GM18498 (cell line): ENCODE data around the gene SLAMF1.
A peak's percentile ranks its signal among the peaks of the same experiment; 100 is the strongest.
"Not testable (repeated sequence)": the region's sequence is repeated elsewhere in the genome, so short reads cannot be mapped to it uniquely, and the experiment has no call there.

Experiments
- ATAC-seq: cut with Tn5 transposase; IDR thresholded peaks from one replicate; pipeline ENCODE4 v1.9.1; 2021; ENCODE audit warnings: mild to moderate bottlenecking, moderate library complexity; ENCODE audit not compliant: unreplicated experiment

SLAMF1 gene

DNA sequence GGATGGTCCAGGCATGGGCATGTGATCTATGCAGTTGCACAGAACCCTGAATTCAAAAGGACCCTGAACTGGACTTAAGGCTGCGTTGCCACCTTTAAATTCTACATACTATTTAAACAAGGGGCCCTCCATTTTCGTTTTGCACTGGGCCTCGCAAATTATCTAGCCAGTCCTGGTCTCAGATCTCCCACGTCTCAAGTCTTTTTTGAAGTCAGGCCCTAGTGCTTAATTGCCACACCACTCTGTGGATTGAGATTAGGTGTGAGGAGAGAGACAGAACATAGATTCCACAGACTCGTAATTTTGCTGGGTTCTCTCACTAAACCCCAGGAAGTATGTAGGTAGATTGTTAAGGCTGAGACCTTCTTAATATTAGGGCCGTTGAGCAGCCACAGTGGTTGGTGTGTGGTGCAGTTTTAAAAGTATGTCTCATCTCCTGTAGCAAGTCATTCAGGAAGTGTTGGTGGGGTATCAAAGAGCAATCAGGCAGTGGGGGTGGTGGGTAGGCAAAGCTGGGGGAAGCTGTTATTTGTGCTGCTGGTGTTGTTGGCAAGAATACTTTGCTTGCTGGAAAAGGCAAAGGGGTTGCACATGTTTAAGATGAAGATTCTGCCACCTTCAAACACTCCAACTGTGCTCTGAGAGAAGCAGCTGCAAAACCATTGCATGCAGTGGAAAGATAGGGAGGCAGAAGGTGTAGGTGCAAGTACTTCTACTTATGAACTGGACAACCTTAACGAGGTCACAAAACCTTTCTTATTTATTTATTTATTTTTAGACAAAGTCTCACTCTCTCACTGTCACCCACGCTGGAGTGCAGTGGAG lies 78.8 kb downstream of the SLAMF1 start:
- peak; percentile 52 for ATAC-seq

DNA sequence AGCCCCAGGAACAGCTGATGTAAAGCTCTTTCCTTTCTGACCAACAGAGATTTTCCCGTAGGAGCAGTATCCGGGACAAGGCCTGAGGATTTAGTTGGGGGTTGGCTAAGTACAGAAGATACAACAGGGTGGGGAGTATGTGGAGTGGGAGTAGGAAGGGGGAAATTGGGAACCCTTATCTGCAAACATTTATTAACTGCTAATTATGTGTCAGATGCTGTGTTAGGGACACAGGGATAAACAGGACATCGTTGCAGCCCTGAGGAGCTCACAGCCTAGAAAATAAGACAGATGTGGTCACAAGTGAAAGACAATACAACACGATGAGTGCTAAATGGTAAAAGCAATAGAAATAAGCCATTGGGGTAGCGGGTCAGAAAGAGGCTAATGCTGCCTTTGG lies 79.5 kb downstream of the SLAMF1 start:
- no peak for ATAC-seq

DNA sequence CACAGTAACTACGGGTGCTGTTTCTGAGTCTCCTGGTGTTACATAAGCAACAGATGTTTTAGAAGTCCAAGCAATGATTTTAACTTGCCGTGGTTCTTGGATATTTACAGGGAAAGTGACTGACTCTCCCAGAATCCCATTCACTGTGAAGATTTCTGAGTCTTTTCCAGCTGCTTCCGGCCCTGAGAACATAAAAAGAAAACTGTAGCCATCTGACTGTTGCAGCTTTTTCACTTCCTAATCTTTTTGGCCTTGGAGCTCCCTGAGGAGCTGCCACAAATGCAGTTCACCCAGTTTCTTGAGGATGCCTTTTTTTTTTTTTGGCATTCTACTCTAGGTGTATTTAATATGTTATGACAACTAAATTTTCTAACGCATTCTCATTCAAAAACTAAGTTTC lies 81.3 kb downstream of the SLAMF1 start:
- ATAC-seq, result no peak

DNA sequence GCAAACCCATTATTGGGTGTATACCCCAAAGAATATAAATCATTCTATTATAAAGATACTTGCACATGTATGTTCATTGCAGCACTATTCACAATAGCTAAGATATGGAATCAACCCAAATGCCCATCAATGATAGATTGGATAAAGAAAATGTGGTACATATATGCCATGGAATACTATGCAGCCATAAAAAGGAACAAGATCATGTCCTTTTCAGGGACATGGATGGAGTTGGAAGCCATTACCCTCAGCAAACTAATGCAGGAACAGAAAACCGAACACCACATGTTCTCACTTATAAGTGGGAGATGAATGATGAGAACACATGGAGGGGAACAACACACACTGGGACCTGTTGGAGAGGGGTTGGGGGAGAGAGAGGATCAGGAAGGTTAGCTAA lies 83.6 kb downstream of the SLAMF1 start:
- not testable (repeated sequence) for ATAC-seq

DNA sequence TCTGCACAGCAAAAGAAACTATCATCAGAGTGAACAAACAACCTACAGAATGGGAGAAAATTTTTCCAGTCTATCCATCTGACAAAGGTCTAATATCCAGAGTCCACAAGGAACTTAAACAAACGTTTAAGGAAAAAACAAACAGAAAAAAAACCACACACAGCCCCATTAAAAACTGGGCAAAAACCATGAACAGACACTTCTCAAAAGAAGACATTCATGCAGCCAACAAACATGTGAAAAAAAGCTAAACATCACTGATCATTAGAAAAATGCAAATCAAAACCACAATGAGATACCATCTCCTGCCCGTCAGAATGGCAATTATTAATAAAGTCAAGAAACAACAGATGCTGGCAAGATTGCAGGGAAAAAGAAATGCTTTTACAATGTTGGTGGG lies 84.1 kb downstream of the SLAMF1 start:
- not testable (repeated sequence) for ATAC-seq

DNA sequence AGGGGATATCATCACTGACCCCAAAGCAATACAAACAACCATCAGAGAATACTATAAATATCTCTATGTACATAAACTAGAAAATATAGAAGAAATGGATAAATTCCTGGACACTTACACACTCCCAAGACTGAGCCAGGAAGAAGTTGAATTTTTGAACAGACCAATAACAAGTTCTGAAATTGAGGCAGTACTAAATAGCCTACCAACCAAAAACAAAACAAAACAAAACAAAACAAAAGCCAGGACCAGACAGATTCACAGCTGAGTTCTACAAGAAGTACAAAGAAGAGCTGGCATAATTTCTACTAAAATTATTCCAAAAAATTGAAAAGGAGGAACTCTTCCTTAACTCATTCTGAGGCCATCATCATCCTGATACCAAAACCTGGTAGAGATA lies 86.0 kb downstream of the SLAMF1 start:
- ATAC-seq, result no peak

DNA sequence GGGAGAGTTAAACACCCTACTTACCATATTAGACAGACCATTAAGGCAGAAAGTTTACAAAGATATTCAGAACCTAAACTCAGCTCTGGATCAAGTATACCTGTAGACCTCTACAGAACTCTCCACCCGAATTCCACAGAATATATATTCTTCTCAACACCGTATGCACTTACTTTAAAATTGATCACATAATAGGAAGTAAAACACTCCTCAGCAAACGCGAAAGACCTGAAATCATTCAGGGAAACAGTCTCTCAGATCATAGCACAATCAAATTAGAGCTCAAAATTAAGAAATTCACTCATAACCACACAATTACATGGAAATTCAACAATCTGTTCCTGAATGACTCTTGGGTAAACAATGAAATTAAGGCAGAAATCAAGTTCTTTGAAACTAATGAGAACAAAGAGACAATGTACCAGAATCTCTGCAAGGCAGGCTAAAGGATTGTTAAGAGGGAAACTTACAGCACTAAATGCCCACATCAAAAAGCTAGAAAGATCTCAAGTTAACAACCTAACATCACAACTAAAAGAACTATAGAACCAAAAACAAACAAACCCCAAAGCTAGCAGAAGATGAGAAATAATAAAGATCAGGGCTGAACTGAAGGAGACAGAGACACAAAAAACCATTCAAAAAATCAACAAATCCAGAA lies 86.7 kb downstream of the SLAMF1 start:
- no peak for ATAC-seq

DNA sequence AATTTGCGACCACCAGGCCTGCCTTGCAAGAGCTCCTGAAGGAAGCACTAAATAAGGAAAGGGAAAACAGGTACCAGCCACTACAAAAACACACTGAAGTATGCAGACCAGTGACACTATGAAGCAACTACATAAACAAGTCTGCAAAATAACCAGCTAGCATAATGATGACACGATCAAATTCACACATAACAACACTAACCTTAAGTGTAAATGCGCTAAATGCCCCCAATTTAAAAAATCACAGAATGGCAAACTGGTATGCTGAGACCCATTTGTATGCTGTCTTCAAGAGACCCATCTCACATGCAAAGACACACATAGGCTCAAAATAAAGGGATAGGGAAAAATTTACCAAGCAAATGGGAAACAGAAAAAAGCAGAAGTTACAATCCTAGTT lies 87.4 kb downstream of the SLAMF1 start:
- not testable (repeated sequence) for ATAC-seq

DNA sequence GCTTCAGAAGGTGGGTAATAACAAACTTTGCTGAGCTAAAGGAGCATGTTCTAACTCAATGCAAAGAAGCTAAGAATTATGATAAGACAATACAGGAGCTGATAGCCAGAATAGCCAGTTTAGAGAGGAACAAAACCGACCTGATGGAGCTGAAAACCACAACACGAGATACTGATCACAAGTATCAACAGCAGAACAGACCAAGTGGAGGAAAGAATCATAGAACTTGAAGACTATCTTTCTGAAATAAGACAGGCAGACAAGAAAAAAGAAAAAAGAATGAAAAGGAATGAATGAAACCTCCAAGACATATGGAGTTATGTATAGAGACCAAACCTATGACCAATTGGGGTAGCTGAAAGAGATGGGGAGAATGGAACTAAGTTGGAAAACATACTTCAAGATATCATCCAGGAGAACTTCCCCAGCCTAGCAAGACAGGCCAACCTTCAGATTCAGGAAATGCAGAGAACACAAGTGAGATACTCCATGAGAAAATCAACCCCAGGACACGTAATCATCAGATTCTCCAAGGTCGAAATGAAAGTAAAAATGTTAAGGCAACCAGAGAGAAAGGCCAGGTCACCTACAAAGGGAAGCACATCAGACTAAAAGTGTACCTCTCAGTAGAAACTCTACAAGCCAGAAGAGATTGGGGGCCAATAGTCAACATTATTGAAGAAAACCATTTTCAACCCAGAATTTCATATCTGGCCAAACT lies 88.0 kb downstream of the SLAMF1 start:
- no peak for ATAC-seq
